GM23338 (cell line): Measurements from ENCODE around the gene PER1. TPM values are rescaled to one million over a fixed set of nuclear protein-coding genes. Genes with fewer than 3 reads are reported as not detected.

ENCODE experiments used
- ATAC-seq: fragments of 200-7000 bp; cut with Tn5 transposase; 3 replicates; pipeline ENCODE4 v1.9.1; 2020
- DNase-seq: peaks from one replicate; pipeline ENCODE4 v3.0.0-alpha.2; 2015; ENCODE audit warnings: low spot score
- H2AFZ ChIP-seq: fragments of 200-600 bp; sonication (generic); 2 replicates; pipeline ENCODE4 v1.8.0; 2016; ENCODE audit warnings: antibody characterized with exemption, mild to moderate bottlenecking, moderate library complexity
- H3F3A ChIP-seq: fragments of 200-600 bp; sonication (generic); replicated peaks from 2 replicates; pipeline ENCODE4 v1.8.0; 2017; ENCODE audit warnings: antibody characterized with exemption, mixed run types, low read depth
- H3K27ac ChIP-seq: fragments of 200-600 bp; sonication (generic); 2 replicates; pipeline ENCODE4 v1.6.1; 2016; ENCODE audit warnings: low read depth
- H3K27me3 ChIP-seq: fragments of 200-600 bp; sonication (generic); 2 replicates; pipeline ENCODE4 v1.8.0; 2016; ENCODE audit warnings: mild to moderate bottlenecking, mixed run types, moderate library complexity; ENCODE audit not compliant: insufficient read depth
- H3K36me3 ChIP-seq: fragments of 200-600 bp; sonication (generic); 2 replicates; pipeline ENCODE4 v1.8.0; 2016; ENCODE audit warnings: mild to moderate bottlenecking; ENCODE audit not compliant: insufficient read depth
- H3K4me1 ChIP-seq: fragments of 200-600 bp; sonication (generic); 2 replicates; pipeline ENCODE4 v1.8.0; 2016; ENCODE audit warnings: mild to moderate bottlenecking, moderate library complexity; ENCODE audit not compliant: insufficient read depth
- H3K4me2 ChIP-seq: fragments of 200-600 bp; sonication (generic); 2 replicates; pipeline ENCODE4 v1.7.1; 2017; ENCODE audit warnings: mixed run types
- H3K4me3 ChIP-seq: fragments of 200-600 bp; sonication (generic); 2 replicates; pipeline ENCODE4 v1.6.1; 2016; ENCODE audit warnings: mixed run types
- H3K79me2 ChIP-seq: fragments of 200-600 bp; sonication (generic); replicated peaks from 2 replicates; pipeline ENCODE4 v1.8.0; 2017; ENCODE audit warnings: mild to moderate bottlenecking; ENCODE audit not compliant: insufficient read depth
- H3K9me2 ChIP-seq: fragments of 200-600 bp; sonication (generic); 2 replicates; pipeline ENCODE4 v1.8.0; 2017; ENCODE audit not compliant: insufficient read depth
- H4K20me1 ChIP-seq: fragments of 200-600 bp; sonication (generic); replicated peaks from 2 replicates; pipeline ENCODE4 v1.8.0; 2017; ENCODE audit warnings: mild to moderate bottlenecking; ENCODE audit not compliant: insufficient read depth
- H3K27ac Mint-ChIP-seq: 2 replicates; pipeline ENCODE4 v1.8.0; 2020; ENCODE audit warnings: inconsistent platforms, mild to moderate bottlenecking, moderate library complexity, mixed read lengths
- H3K27me3 Mint-ChIP-seq: 3 replicates; pipeline ENCODE4 v1.8.0; 2022; ENCODE audit warnings: low read depth, mild to moderate bottlenecking, moderate library complexity, mixed read lengths, inconsistent platforms; ENCODE audit not compliant: insufficient read depth, poor library complexity
- H3K36me3 Mint-ChIP-seq: 3 replicates; pipeline ENCODE4 v1.8.0; 2021; ENCODE audit warnings: low read depth, mild to moderate bottlenecking, inconsistent platforms, moderate library complexity, mixed read lengths
- H3K4me1 Mint-ChIP-seq: 3 replicates; pipeline ENCODE4 v1.8.0; 2020; ENCODE audit warnings: mild to moderate bottlenecking, inconsistent platforms, mixed read lengths
- H3K4me3 Mint-ChIP-seq: 3 replicates; pipeline ENCODE4 v1.8.0; 2021; ENCODE audit warnings: moderate library complexity, mild to moderate bottlenecking, inconsistent platforms, mixed read lengths
- H3K9me3 Mint-ChIP-seq: 3 replicates; pipeline ENCODE4 v1.8.0; 2020; ENCODE audit warnings: moderate library complexity, mild to moderate bottlenecking, inconsistent platforms, mixed read lengths
- CREB1 ChIP-seq: fragments of 250-450 bp; sonication (Bioruptor Pico); IDR thresholded peaks from 2 replicates; pipeline ENCODE4 v1.5.0; 2020; ENCODE audit warnings: low read depth, mild to moderate bottlenecking, moderate library complexity
- CTCF ChIP-seq, 2 experiments: fragments of 200-600 bp in 1 of 2; sonication (generic) in 1 of 2; conservative IDR thresholded peaks; 2 replicates each; pipeline versions ENCODE4 v1.5.1 to v1.6.1; 2016 to 2017; ENCODE audit warnings: antibody characterized with exemption in 2 of 2, low read depth in 2 of 2, mild to moderate bottlenecking in 2 of 2, moderate library complexity in 1 of 2
- EZH2 ChIP-seq: fragments of 200-600 bp; sonication (generic); IDR thresholded peaks from one replicate; pipeline ENCODE4 v1.8.0; 2017; ENCODE audit warnings: antibody characterized with exemption, mild to moderate bottlenecking, low read depth; ENCODE audit not compliant: unreplicated experiment
- JUNB ChIP-seq: IDR thresholded peaks from one replicate; pipeline ENCODE4 v1.6.1; 2016; ENCODE audit warnings: antibody characterized with exemption; ENCODE audit not compliant: unreplicated experiment
- NANOG ChIP-seq: IDR thresholded peaks from 2 replicates; pipeline ENCODE4 v1.6.1; 2016; ENCODE audit warnings: antibody characterized with exemption, borderline replicate concordance
- POLR2AphosphoS5 ChIP-seq: IDR thresholded peaks from 2 replicates; pipeline ENCODE4 v1.6.1; 2016; ENCODE audit warnings: antibody characterized with exemption, low read depth
- STAT1 ChIP-seq: IDR thresholded peaks from one replicate; pipeline ENCODE4 v1.6.1; 2016; ENCODE audit warnings: antibody characterized with exemption; ENCODE audit not compliant: unreplicated experiment
- ZNF114 ChIP-seq: fragments of 250-450 bp; sonication (Bioruptor Pico); IDR thresholded peaks from 2 replicates; pipeline ENCODE4 v1.5.0; 2020; ENCODE audit warnings: mild to moderate bottlenecking, moderate library complexity
- ZNF331 ChIP-seq: fragments of 250-450 bp; sonication (Bioruptor Pico); IDR thresholded peaks from 2 replicates; pipeline ENCODE4 v1.5.0; 2020; ENCODE audit warnings: low read depth, mild to moderate bottlenecking, moderate library complexity
- polyA plus RNA-seq: library from polyadenylated mRNA; unstranded; fragments of >200 nt; fragmentation: Nextera tagmentation; extraction: Ambion mirVana; gene quantifications from 2 replicates; pipeline ENCODE4 v1.2.1, GENCODE V29; 2016
- total RNA-seq: library from RNA; depleted of rRNA; stranded (reverse); fragments of >200 nt; shearing (Covaris generic); gene quantifications from 2 replicates; pipeline ENCODE4 v1.2.3, GENCODE V29; 2014
- TF ChIP-seq, protein P1 (sequence below): IDR thresholded peaks from 2 replicates; pipeline ENCODE4 v1.6.1; 2016; ENCODE audit warnings: antibody characterized with exemption
- TF ChIP-seq, protein P2 (sequence below): IDR thresholded peaks from one replicate; pipeline ENCODE4 v1.6.1; 2018; ENCODE audit warnings: antibody characterized with exemption; ENCODE audit not compliant: unreplicated experiment

PER1 gene
- total and polyA plus RNA-seq, 2 experiments from 2014 or later = 12.2 to 36.1 TPM

- peak overlapping the region; percentile 44; the same call in 1 of the 2 replicates for H3K27ac Mint-ChIP-seq
- Histone ChIP-seq H4K20me1 (peaks cover 5% of the 10 kb centered on the region), H3K9me2 (no peaks in the 10 kb centered on the region), H3K4me3 (peak overlapping the region; percentile 96), H3K79me2 (peaks cover 12% of the 10 kb centered on the region; the same call in 1 of the 2 replicates), H3K36me3 (peaks cover 5% of the 10 kb centered on the region; the same call in 1 of the 2 replicates), H2AFZ (no peak overlapping the region), H3K4me2 (peak overlapping the region; percentile 97), H3K4me1 (peaks cover 25% of the 10 kb centered on the region), H3K27ac (no peak overlapping the region), H3K27me3 (no peaks in the 10 kb centered on the region), H3F3A (peaks cover 17% of the 10 kb centered on the region; the same call in 1 of the 2 replicates)
- H3K4me1 Mint-ChIP-seq = peaks cover 41% of the 10 kb centered on the region
- no peaks in the 10 kb centered on the region for H3K9me3 Mint-ChIP-seq
- peaks cover 24% of the 10 kb centered on the region for H3K27me3 Mint-ChIP-seq
- ATAC-seq = no peak
- peak overlapping the region; percentile 78 for H3K4me3 Mint-ChIP-seq
- TF ChIP-seq, protein P1, sequence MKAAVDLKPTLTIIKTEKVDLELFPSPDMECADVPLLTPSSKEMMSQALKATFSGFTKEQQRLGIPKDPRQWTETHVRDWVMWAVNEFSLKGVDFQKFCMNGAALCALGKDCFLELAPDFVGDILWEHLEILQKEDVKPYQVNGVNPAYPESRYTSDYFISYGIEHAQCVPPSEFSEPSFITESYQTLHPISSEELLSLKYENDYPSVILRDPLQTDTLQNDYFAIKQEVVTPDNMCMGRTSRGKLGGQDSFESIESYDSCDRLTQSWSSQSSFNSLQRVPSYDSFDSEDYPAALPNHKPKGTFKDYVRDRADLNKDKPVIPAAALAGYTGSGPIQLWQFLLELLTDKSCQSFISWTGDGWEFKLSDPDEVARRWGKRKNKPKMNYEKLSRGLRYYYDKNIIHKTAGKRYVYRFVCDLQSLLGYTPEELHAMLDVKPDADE = no peak
- TF ChIP-seq CTCF (conservative IDR thresholded peaks at IDR 0.05; ENCODE audit: low read depth in 2 of 2) = no peak
- TF ChIP-seq JUNB = no peak
- no peak for TF ChIP-seq CREB1 (CRISPR knock-in tag)
- TF ChIP-seq ZNF331 (CRISPR knock-in tag) = no peak
- no peak for TF ChIP-seq POLR2AphosphoS5
- TF ChIP-seq ZNF114 (CRISPR knock-in tag) = no peak
- TF ChIP-seq, protein P2, sequence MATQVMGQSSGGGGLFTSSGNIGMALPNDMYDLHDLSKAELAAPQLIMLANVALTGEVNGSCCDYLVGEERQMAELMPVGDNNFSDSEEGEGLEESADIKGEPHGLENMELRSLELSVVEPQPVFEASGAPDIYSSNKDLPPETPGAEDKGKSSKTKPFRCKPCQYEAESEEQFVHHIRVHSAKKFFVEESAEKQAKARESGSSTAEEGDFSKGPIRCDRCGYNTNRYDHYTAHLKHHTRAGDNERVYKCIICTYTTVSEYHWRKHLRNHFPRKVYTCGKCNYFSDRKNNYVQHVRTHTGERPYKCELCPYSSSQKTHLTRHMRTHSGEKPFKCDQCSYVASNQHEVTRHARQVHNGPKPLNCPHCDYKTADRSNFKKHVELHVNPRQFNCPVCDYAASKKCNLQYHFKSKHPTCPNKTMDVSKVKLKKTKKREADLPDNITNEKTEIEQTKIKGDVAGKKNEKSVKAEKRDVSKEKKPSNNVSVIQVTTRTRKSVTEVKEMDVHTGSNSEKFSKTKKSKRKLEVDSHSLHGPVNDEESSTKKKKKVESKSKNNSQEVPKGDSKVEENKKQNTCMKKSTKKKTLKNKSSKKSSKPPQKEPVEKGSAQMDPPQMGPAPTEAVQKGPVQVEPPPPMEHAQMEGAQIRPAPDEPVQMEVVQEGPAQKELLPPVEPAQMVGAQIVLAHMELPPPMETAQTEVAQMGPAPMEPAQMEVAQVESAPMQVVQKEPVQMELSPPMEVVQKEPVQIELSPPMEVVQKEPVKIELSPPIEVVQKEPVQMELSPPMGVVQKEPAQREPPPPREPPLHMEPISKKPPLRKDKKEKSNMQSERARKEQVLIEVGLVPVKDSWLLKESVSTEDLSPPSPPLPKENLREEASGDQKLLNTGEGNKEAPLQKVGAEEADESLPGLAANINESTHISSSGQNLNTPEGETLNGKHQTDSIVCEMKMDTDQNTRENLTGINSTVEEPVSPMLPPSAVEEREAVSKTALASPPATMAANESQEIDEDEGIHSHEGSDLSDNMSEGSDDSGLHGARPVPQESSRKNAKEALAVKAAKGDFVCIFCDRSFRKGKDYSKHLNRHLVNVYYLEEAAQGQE = no peak
- TF ChIP-seq EZH2 = no peak
- TF ChIP-seq NANOG = no peak
- no peak for TF ChIP-seq STAT1
- DNase-seq = no peak
- H3K36me3 Mint-ChIP-seq = peaks cover 26% of the 10 kb centered on the region
Measured at GRCh38 chr17:8161289-8162232, 9.4 kb upstream of the PER1 start.
